Stimulated activated CD4-positive, alpha-beta T cell treated with anti-CD3 and anti-CD28 coated beads, Interleukin-2, amount 100 ng/mL, for 48 hours (primary cell): ENCODE measurements around the gene GDF10.

Source experiments
- DNase-seq, 2 donors: peaks; one replicate each; pipeline ENCODE4 v3.0.0-alpha.2; 2020

The GDF10 gene

GRCh38 chr10:47295411-47295810 lies 4.6 kb upstream of the GDF10 start:
- no peak for DNase-seq

GRCh38 chr10:47296156-47296894 lies 3.7 kb upstream of the GDF10 start:
- no peak for DNase-seq

GRCh38 chr10:47296941-47297340 lies 3.1 kb upstream of the GDF10 start:
- DNase-seq: no peak

GRCh38 chr10:47297866-47298540 lies 2.0 kb upstream of the GDF10 start:
- no peak for DNase-seq

- no peak for DNase-seq
Observed at GRCh38 chr10:47298715-47299114, 1.3 kb upstream of the GDF10 start.

- no peak for DNase-seq
Observed at GRCh38 chr10:47300429-47300931, 483 bp downstream of the GDF10 start.

- DNase-seq: no peak
Observed at GRCh38 chr10:47301833-47302232, 1.8 kb downstream of the GDF10 start.

- no peak for DNase-seq
Observed at GRCh38 chr10:47303105-47303504, 3.1 kb downstream of the GDF10 start.

- no peak for DNase-seq
Observed at GRCh38 chr10:47303866-47304265, 3.9 kb downstream of the GDF10 start.

GRCh38 chr10:47305566-47305965 lies 5.6 kb downstream of the GDF10 start:
- DNase-seq: no peak

GRCh38 chr10:47306387-47307210 lies 6.6 kb downstream of the GDF10 start:
- DNase-seq: no peak

GRCh38 chr10:47307381-47307780 lies 7.4 kb downstream of the GDF10 start:
- DNase-seq: no peak

- no peak for DNase-seq
Observed at GRCh38 chr10:47308775-47309174, 8.8 kb downstream of the GDF10 start.

- no peak for DNase-seq
Observed at GRCh38 chr10:47309408-47310089, 9.6 kb downstream of the GDF10 start.

- no peak for DNase-seq
Observed at GRCh38 chr10:47310090-47310505, 10.1 kb downstream of the GDF10 start.

- peak in 1 of 2 donors; percentile 13 for DNase-seq
Observed at GRCh38 chr10:47311193-47311931, 11.4 kb downstream of the GDF10 start.

- DNase-seq: peak; percentile 77 to 81
Observed at GRCh38 chr10:47311932-47312662, 12.1 kb downstream of the GDF10 start.

- DNase-seq: no peak
Observed at GRCh38 chr10:47312663-47312995, 12.6 kb downstream of the GDF10 start.

- no peak for DNase-seq
Observed at GRCh38 chr10:47314416-47314970, 14.5 kb downstream of the GDF10 start.

GRCh38 chr10:47315421-47315820 lies 15.4 kb downstream of the GDF10 start:
- DNase-seq: no peak

GRCh38 chr10:47316131-47316530 lies 16.1 kb downstream of the GDF10 start:
- DNase-seq: no peak
